Activated CD4-positive, alpha-beta T cell treated with anti-CD3 and anti-CD28 coated beads, Interleukin-2, amount 10 ng/mL, durations not matched to agents 7 days and 5 days (primary cell): ENCODE data around the gene LRRC37B. TPM values are rescaled to one million over a fixed set of nuclear protein-coding genes. Genes with fewer than 3 reads are reported as not detected.
"Not testable (repeated sequence)": the region's sequence is repeated elsewhere in the genome, so short reads cannot be mapped to it uniquely, and the experiment has no call there.

Experiments used
- CTCF ChIA-PET: fragments of 350-600 bp; sonication (Branson Sonifier 250); formaldehyde crosslinking; loops from one replicate; lab custom pipeline; 2021; ENCODE audit warnings: antibody characterized with exemption; lab: Charles Lee
- POLR2A ChIA-PET: fragments of 350-600 bp; sonication (Branson Sonifier 250); formaldehyde crosslinking; loops from one replicate; lab custom pipeline; 2021; ENCODE audit warnings: antibody characterized with exemption; lab: Charles Lee
- DNase-seq: peaks from one replicate; pipeline ENCODE4 v3.0.0-alpha.2; 2020
- H3K27ac Mint-ChIP-seq: one replicate; pipeline ENCODE4 v1.8.0; 2021; ENCODE audit warnings: mild to moderate bottlenecking, moderate library complexity, mixed read lengths
- H3K27me3 Mint-ChIP-seq: one replicate; pipeline ENCODE4 v1.8.0; 2021; ENCODE audit warnings: mixed read lengths
- H3K36me3 Mint-ChIP-seq: one replicate; pipeline ENCODE4 v1.8.0; 2021; ENCODE audit warnings: low read depth, mixed read lengths
- H3K4me1 Mint-ChIP-seq: one replicate; pipeline ENCODE4 v1.8.0; 2021; ENCODE audit warnings: mixed read lengths
- H3K4me3 Mint-ChIP-seq: one replicate; pipeline ENCODE4 v1.8.0; 2021; ENCODE audit warnings: mild to moderate bottlenecking, moderate library complexity, mixed read lengths
- H3K9me3 Mint-ChIP-seq: one replicate; pipeline ENCODE4 v1.8.0; 2021; ENCODE audit warnings: mixed read lengths
- total RNA-seq, 2 experiments: library from RNA; stranded (reverse); gene quantifications; one replicate each; pipeline ENCODE4 v1.2.3, GENCODE V29; 2021

Gene LRRC37B
- total RNA-seq, 2 experiments from 2014 or later = 33.0 to 36.3 TPM

GRCh38 chr17:32054985-32055384, 47.8 kb downstream of the LRRC37B start:
- CTCF ChIA-PET, POLR2A ChIA-PET, H3K27me3 Mint-ChIP-seq, H3K4me3 Mint-ChIP-seq, H3K9me3 Mint-ChIP-seq, H3K27ac Mint-ChIP-seq, H3K36me3 Mint-ChIP-seq, DNase-seq, H3K4me1 Mint-ChIP-seq: not testable (repeated sequence)

- H3K27ac Mint-ChIP-seq, H3K36me3 Mint-ChIP-seq, CTCF ChIA-PET, H3K4me1 Mint-ChIP-seq, H3K9me3 Mint-ChIP-seq, POLR2A ChIA-PET, H3K4me3 Mint-ChIP-seq, DNase-seq, H3K27me3 Mint-ChIP-seq: not testable (repeated sequence)
Measured at GRCh38 chr17:32055425-32055824, 48.2 kb downstream of the LRRC37B start.

GRCh38 chr17:32056500-32056899, 49.3 kb downstream of the LRRC37B start:
- H3K27ac Mint-ChIP-seq, H3K36me3 Mint-ChIP-seq, H3K4me1 Mint-ChIP-seq, H3K4me3 Mint-ChIP-seq, POLR2A ChIA-PET, CTCF ChIA-PET, H3K9me3 Mint-ChIP-seq, DNase-seq, H3K27me3 Mint-ChIP-seq: not testable (repeated sequence)

GRCh38 chr17:32057460-32058105, 50.4 kb downstream of the LRRC37B start:
- H3K4me3 Mint-ChIP-seq, POLR2A ChIA-PET, H3K9me3 Mint-ChIP-seq, CTCF ChIA-PET, H3K27ac Mint-ChIP-seq, H3K36me3 Mint-ChIP-seq, H3K4me1 Mint-ChIP-seq, DNase-seq, H3K27me3 Mint-ChIP-seq: not testable (repeated sequence)

- H3K27ac Mint-ChIP-seq, H3K36me3 Mint-ChIP-seq, H3K27me3 Mint-ChIP-seq, DNase-seq, H3K9me3 Mint-ChIP-seq, POLR2A ChIA-PET, CTCF ChIA-PET, H3K4me3 Mint-ChIP-seq: not testable (repeated sequence)
- H3K4me1 Mint-ChIP-seq = peaks cover 11% of the 10 kb centered on the region
Measured at GRCh38 chr17:32060695-32061094, 53.5 kb downstream of the LRRC37B start.

GRCh38 chr17:32061840-32062239, 54.7 kb downstream of the LRRC37B start:
- H3K27ac Mint-ChIP-seq, H3K36me3 Mint-ChIP-seq, H3K4me3 Mint-ChIP-seq, POLR2A ChIA-PET, DNase-seq, CTCF ChIA-PET, H3K27me3 Mint-ChIP-seq, H3K9me3 Mint-ChIP-seq: not testable (repeated sequence)
- peaks cover 11% of the 10 kb centered on the region for H3K4me1 Mint-ChIP-seq

- H3K36me3 Mint-ChIP-seq, H3K27me3 Mint-ChIP-seq, CTCF ChIA-PET, DNase-seq, H3K27ac Mint-ChIP-seq, H3K9me3 Mint-ChIP-seq, POLR2A ChIA-PET, H3K4me3 Mint-ChIP-seq: not testable (repeated sequence)
- H3K4me1 Mint-ChIP-seq = peaks cover 12% of the 10 kb centered on the region
Measured at GRCh38 chr17:32064091-32064490, 56.9 kb downstream of the LRRC37B start.

- H3K4me1 Mint-ChIP-seq = peaks cover 12% of the 10 kb centered on the region
- H3K4me3 Mint-ChIP-seq, H3K36me3 Mint-ChIP-seq, H3K27ac Mint-ChIP-seq, DNase-seq, H3K9me3 Mint-ChIP-seq, H3K27me3 Mint-ChIP-seq, POLR2A ChIA-PET: not testable (repeated sequence)
- CTCF ChIA-PET = interaction anchor here (0.7 kb wide), 2 partner anchors 179 to 400 kb away, joined by 3 to 4 read pairs; no protein-coding TSS in a partner anchor
Measured at GRCh38 chr17:32066123-32066680, 59.0 kb downstream of the LRRC37B start.

GRCh38 chr17:32066863-32067642, 59.9 kb downstream of the LRRC37B start:
- Mint-ChIP-seq H3K4me1 (peaks cover 11% of the 10 kb centered on the region), H3K27ac (peak overlapping the region; percentile 76)
- H3K36me3 Mint-ChIP-seq, H3K9me3 Mint-ChIP-seq, H3K4me3 Mint-ChIP-seq, CTCF ChIA-PET, H3K27me3 Mint-ChIP-seq, POLR2A ChIA-PET: not testable (repeated sequence)
- DNase-seq = peak; percentile 69

GRCh38 chr17:32069067-32069466, 61.9 kb downstream of the LRRC37B start:
- H3K4me3 Mint-ChIP-seq, H3K9me3 Mint-ChIP-seq, H3K36me3 Mint-ChIP-seq, DNase-seq, H3K27ac Mint-ChIP-seq, H3K27me3 Mint-ChIP-seq, CTCF ChIA-PET, POLR2A ChIA-PET, H3K4me1 Mint-ChIP-seq: not testable (repeated sequence)

- POLR2A ChIA-PET, H3K4me3 Mint-ChIP-seq, H3K9me3 Mint-ChIP-seq, H3K27me3 Mint-ChIP-seq, H3K27ac Mint-ChIP-seq, H3K4me1 Mint-ChIP-seq, H3K36me3 Mint-ChIP-seq, CTCF ChIA-PET: not testable (repeated sequence)
- DNase-seq = peak; percentile 32
Measured at GRCh38 chr17:32071961-32072360, 64.8 kb downstream of the LRRC37B start.

GRCh38 chr17:32073131-32073530, 65.9 kb downstream of the LRRC37B start:
- CTCF ChIA-PET, H3K9me3 Mint-ChIP-seq, H3K4me3 Mint-ChIP-seq, POLR2A ChIA-PET, H3K4me1 Mint-ChIP-seq, H3K27me3 Mint-ChIP-seq, H3K36me3 Mint-ChIP-seq, H3K27ac Mint-ChIP-seq, DNase-seq: not testable (repeated sequence)

- H3K9me3 Mint-ChIP-seq, CTCF ChIA-PET, H3K4me1 Mint-ChIP-seq, POLR2A ChIA-PET, H3K27me3 Mint-ChIP-seq, H3K36me3 Mint-ChIP-seq: not testable (repeated sequence)
- DNase-seq = peak; percentile 87
- H3K4me3 Mint-ChIP-seq = peak overlapping the region; percentile 54
- peak overlapping the region; percentile 74 for H3K27ac Mint-ChIP-seq
Measured at GRCh38 chr17:32079753-32080152, 72.6 kb downstream of the LRRC37B start.
